ENCODE measurements around the gene MACO1.
A peak's percentile ranks its signal among the peaks of the same experiment; 100 is the strongest.

The MACO1 gene

DNA sequence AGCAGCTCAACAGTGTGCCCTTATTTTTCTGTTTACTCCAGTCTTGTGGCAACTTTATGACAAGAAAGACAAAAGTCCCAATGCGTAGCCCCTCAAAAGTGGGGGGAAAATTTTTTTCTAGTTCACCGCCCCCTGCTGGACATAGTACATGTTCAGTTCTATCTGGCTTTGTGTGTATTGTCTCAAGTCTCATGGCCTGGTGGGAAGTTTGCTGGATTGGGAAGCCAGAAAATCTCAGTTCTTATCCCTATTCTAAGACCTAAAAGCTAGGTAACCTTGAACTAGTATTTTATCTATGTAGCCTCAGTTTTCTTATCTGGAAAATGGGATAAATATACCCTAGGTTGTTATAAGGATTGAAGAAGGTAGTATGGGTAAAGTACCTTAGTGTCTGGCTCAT, 56.9 kb downstream of the MACO1 start:
- no peak overlapping the region for H3K4me3 Mint-ChIP-seq
- no peaks in the 10 kb centered on the region for H3K9me3 Mint-ChIP-seq
- TF ChIP-seq, protein P1, sequence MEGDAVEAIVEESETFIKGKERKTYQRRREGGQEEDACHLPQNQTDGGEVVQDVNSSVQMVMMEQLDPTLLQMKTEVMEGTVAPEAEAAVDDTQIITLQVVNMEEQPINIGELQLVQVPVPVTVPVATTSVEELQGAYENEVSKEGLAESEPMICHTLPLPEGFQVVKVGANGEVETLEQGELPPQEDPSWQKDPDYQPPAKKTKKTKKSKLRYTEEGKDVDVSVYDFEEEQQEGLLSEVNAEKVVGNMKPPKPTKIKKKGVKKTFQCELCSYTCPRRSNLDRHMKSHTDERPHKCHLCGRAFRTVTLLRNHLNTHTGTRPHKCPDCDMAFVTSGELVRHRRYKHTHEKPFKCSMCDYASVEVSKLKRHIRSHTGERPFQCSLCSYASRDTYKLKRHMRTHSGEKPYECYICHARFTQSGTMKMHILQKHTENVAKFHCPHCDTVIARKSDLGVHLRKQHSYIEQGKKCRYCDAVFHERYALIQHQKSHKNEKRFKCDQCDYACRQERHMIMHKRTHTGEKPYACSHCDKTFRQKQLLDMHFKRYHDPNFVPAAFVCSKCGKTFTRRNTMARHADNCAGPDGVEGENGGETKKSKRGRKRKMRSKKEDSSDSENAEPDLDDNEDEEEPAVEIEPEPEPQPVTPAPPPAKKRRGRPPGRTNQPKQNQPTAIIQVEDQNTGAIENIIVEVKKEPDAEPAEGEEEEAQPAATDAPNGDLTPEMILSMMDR (IDR thresholded peaks at IDR 0.05) = peak; percentile 34
- peaks cover 54% of the 10 kb centered on the region for H3K36me3 Mint-ChIP-seq (ENCODE audit: low read depth)
- no peak for DNase-seq
- no peaks in the 10 kb centered on the region for H3K27me3 Mint-ChIP-seq (ENCODE audit: low read depth, poor library complexity)
- H3K27ac Mint-ChIP-seq = no peak overlapping the region
- H3K4me1 Mint-ChIP-seq = peaks cover 7% of the 10 kb centered on the region

DNA sequence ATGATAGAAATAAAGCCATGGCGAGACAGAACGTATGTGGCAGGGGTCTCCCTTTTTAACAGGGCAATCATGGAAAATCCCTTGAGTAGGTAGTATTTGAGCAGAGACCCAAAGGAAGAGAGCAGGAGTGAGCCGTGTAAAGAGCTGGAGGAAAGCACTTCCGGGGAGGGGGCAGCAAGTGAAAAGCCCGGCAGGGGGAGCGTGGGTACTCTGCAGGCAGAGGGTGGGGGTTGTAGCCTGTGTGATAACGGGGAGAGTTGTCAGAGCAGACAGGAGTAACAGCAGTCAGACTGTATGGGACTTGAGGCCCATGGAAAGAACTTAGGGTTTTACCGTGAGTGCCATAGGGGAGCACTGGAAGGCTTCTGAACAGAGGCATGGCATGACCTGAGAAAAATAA, 61.6 kb downstream of the MACO1 start:
- peaks cover 67% of the 10 kb centered on the region for H3K36me3 Mint-ChIP-seq (ENCODE audit: low read depth)
- TF ChIP-seq, protein P1 (IDR thresholded peaks at IDR 0.05) = no peak
- no peak overlapping the region for H3K4me3 Mint-ChIP-seq
- H3K4me1 Mint-ChIP-seq = peaks cover 16% of the 10 kb centered on the region
- H3K9me3 Mint-ChIP-seq = no peaks in the 10 kb centered on the region
- H3K27me3 Mint-ChIP-seq (ENCODE audit: low read depth, poor library complexity) = no peaks in the 10 kb centered on the region
- H3K27ac Mint-ChIP-seq = no peak overlapping the region
- no peak for DNase-seq

DNA sequence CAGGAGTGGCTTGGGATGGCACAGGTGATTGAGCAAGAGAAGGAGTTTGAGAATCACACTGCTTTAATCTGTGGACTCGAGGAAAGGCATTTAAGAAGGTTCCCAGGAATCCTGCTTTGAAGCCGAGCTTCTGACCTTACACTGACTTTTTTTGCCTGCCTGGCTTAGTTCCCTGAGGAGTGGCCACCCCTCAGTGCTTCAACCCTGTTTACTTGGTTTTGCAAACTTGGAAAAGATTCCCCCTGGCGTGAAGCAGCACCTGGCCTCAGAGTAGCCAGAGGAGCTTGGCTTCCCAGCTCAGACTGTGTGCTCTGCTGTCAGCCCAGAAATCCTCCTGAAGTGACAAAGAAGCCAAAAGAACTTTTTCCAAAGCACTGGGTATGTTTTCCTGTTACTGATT, 64.3 kb downstream of the MACO1 start:
- no peak overlapping the region for H3K4me3 Mint-ChIP-seq
- H3K36me3 Mint-ChIP-seq (ENCODE audit: low read depth) = peaks cover 64% of the 10 kb centered on the region
- H3K27me3 Mint-ChIP-seq (ENCODE audit: low read depth, poor library complexity) = no peaks in the 10 kb centered on the region
- TF ChIP-seq, protein P1 (IDR thresholded peaks at IDR 0.05) = no peak
- peaks cover 24% of the 10 kb centered on the region for H3K4me1 Mint-ChIP-seq
- no peaks in the 10 kb centered on the region for H3K9me3 Mint-ChIP-seq
- no peak for DNase-seq
- H3K27ac Mint-ChIP-seq = peak overlapping the region; percentile 18

DNA sequence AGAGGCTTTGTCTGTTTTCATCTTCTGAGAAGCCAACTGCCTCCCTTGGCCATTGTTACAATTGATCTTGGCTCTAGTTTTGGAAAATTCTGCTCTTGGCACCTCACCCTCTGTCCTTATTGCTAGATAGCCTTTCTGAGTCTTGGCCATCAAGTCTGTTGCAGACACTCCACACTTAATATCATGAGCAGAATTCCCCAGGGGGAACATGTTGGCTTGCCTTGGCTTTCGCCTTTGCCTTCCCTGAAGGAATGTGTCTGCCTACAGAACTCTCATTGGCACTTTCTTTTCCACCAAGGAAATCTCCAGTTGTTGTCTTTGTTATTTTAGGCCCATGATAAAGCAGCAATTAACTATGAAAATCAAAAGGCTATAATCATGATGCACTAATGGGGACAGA, 70.0 kb downstream of the MACO1 start:
- peaks cover 2% of the 10 kb centered on the region for H3K9me3 Mint-ChIP-seq
- TF ChIP-seq, protein P1 (IDR thresholded peaks at IDR 0.05) = no peak
- H3K27me3 Mint-ChIP-seq (ENCODE audit: low read depth, poor library complexity) = peaks cover 3% of the 10 kb centered on the region
- H3K36me3 Mint-ChIP-seq (ENCODE audit: low read depth) = peaks cover 27% of the 10 kb centered on the region
- peaks cover 38% of the 10 kb centered on the region for H3K4me1 Mint-ChIP-seq
- no peak overlapping the region for H3K4me3 Mint-ChIP-seq
- H3K27ac Mint-ChIP-seq = no peak overlapping the region
- DNase-seq = no peak

DNA sequence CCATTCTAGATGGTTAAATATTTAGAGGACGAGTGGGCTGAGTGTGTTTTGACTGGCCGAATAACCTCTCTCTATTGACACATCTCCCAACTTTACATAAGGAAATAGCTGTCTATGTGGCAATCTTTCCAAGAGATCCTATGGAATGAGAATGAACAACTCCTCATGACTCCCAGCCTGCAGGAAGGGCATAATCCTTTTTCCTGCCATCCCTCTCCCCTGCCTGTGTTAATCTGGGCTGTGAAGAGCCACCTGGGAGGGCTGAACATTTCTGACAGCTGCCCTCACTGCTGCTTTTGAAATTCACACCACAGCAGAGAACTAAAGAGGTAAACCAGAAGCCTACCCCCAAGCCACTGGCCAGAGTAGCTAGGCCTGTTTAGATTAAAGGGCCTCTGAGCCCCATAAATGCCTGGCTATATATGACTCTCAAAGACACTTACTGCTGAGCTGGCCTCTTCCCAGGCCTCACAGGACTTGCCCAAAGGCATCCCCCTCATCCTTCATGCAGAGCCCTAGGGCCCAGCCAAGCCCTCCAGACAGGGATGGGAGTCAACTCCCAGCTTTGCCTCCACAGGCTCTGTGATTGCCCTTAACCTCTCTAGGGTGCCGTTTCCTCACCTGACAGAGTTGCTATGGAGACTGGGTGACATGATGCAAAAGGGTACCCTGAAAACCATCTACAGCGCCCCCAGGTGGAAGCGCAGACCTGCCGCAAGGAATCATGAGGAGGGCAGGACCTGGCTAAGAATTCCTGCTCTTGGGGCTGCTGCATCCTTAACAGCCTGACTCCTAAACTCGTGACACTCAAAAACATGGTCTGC, 70.8 kb downstream of the MACO1 start:
- TF ChIP-seq, protein P1 (IDR thresholded peaks at IDR 0.05) = no peak
- Mint-ChIP-seq H3K27ac (no peak overlapping the region), H3K27me3 (ENCODE audit: low read depth, poor library complexity) (peaks cover 3% of the 10 kb centered on the region), H3K4me1 (peaks cover 45% of the 10 kb centered on the region), H3K4me3 (no peak overlapping the region), H3K36me3 (ENCODE audit: low read depth) (peaks cover 29% of the 10 kb centered on the region), H3K9me3 (peaks cover 9% of the 10 kb centered on the region)
- no peak for DNase-seq

DNA sequence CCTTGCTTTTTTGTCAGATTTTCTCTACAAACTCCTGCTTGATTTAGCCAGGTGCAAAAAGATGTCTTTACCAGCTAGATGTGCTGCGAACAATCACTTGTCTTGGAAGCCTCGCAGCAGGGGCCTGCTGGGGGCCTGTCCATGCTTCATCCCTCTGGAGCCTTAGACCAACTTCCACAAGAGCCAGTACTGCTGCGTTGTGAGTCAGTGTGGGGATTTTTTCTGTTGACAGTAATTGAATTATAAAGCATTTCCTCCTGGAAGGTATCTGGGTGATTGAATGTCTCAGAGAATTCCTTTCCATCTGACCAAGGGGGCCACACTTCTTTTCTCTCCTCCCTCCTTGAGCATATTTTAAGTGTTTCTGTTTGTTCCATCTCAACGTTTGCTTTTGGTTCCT, 72.3 kb downstream of the MACO1 start:
- no peak for DNase-seq
- H3K27me3 Mint-ChIP-seq (ENCODE audit: low read depth, poor library complexity) = peaks cover 3% of the 10 kb centered on the region
- H3K36me3 Mint-ChIP-seq (ENCODE audit: low read depth) = peaks cover 23% of the 10 kb centered on the region
- H3K4me1 Mint-ChIP-seq = peaks cover 51% of the 10 kb centered on the region
- H3K27ac Mint-ChIP-seq = no peak overlapping the region
- peaks cover 15% of the 10 kb centered on the region for H3K9me3 Mint-ChIP-seq
- TF ChIP-seq, protein P1 (IDR thresholded peaks at IDR 0.05) = no peak
- H3K4me3 Mint-ChIP-seq = no peak overlapping the region

Measured in nephron progenitor cell (in vitro differentiated cells).